ENCODE results near the gene GNAL. TPM values are rescaled to one million over a fixed set of nuclear protein-coding genes. Genes with fewer than 3 reads are reported as not detected.

Gene GNAL
- total RNA-seq, 4 donors from 2014 or later: 13.3 to 22.0 (median 19.9) TPM

DNA sequence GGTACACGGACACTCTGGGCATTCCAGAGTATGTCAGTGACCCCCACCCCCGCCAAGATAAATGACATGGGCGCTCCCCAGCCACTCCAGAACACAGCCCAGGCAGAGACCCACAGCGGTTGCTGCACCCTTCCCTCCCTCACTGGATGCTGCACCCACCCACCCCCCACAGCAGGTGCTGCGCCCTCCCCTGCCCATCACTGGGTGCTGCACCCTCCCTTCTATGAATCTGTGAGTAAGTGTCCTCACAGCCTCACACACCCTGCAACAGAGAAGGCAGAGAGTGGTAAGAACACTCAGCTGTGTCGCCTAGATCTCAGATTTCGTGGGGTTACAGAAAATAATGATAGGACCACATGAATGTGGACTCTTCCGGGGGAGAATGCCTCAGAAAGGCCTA lies 185.6 kb downstream of the GNAL start:
- no peaks in the 10 kb centered on the region for H3K27me3 ChIP-seq
- no peak overlapping the region for H3K4me3 ChIP-seq
- WGBS: 82% methylated on average over 4 of the region's 8 CpGs
- no peaks in the 10 kb centered on the region for H3K9me3 ChIP-seq
- H3K36me3 ChIP-seq: peaks cover 0 to 67% (median 4%) of the 10 kb centered on the region in 4 donors
- H3K27ac ChIP-seq (replicated peaks in 1 of 4): no peak overlapping the region
- TF ChIP-seq EP300 (IDR thresholded peaks at IDR 0.05) (no peak), POLR2AphosphoS5 (IDR thresholded peaks at IDR 0.05) (no peak), POLR2A (IDR thresholded peaks at IDR 0.05; ENCODE audit: low read depth) (no peak)
- DNase-seq (ENCODE audit: extremely low spot score): no peak
- intact Hi-C loops (cut with DNase I): no loop called here
- H3K4me1 ChIP-seq: peaks cover 0 to 3% (median 0%) of the 10 kb centered on the region in 4 donors

DNA sequence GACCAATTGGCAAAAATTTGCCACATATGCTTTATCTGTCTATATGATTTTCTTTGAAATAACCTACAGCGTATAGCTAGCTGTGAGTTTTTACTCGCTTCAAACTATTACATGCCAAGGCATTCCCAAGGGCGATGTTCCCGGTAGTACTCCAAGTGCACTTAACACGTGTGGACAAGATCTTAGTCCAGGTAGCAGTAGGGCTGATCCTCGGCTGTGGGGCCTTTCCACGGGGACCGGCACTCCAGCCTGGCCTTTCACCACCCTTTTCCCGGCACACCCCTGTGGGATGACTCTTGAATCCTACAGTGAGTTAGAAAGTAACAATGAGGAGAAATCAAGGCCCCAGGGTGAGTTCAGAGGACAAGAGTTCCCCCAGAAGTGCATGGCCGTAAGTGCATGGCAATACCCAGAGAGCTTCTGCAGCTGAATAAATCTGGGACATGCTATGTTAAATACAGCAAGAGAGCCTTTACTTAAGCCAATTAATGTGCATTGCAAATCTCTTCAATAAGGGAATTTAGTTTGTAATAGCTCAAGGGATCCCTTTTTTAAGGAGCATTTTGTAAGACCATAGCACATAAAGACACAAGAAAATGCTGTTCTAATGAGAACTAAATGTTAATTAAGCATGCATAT lies 188.6 kb downstream of the GNAL start:
- WGBS: 93% methylated on average over 10 of the region's 10 CpGs

DNA sequence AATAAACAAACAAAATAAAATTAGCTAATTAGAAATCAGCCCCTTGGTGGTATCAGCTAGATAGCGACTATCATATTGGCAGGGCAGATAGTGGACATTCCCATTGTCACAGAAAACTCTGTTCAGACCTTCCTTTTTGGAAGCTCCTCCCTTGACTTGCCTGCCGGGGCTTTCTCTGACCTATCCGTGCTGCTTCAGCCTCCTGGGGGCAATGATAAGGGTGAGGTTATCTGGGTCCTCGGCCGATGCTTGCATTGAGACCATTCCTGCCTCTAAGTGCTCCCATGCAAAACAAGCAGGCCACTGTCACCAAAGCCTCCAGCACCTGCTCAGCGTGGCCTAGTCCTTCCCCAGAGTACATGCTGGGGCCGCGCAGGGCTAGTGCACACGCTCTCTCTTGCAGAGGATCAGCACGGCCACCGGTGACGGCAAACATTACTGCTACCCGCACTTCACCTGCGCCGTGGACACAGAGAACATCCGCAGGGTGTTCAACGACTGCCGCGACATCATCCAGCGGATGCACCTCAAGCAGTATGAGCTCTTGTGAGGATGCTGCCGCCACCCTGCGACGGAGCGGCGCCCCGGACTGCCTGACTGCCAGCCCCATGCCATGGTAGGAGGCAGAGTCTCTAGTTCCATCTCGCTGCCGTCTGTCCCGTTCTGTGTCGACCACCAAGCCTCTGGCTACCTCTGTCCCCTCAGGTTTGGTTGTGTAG lies 191.7 kb downstream of the GNAL start:
- no peak overlapping the region for H3K4me3 ChIP-seq
- intact Hi-C loops (cut with DNase I): no loop called here
- H3K27ac ChIP-seq (replicated peaks in 1 of 4): no peak overlapping the region
- peaks cover 18 to 86% (median 39%) of the 10 kb centered on the region in 4 donors for H3K36me3 ChIP-seq
- no peaks in the 10 kb centered on the region for H3K4me1 ChIP-seq
- H3K9me3 ChIP-seq: no peaks in the 10 kb centered on the region
- WGBS: 95% methylated on average over 30 of the region's 30 CpGs
- no peaks in the 10 kb centered on the region for H3K27me3 ChIP-seq
- TF ChIP-seq CTCF (IDR thresholded peaks at IDR 0.05): no peak
- no peak for TF ChIP-seq POLR2AphosphoS5 (IDR thresholded peaks at IDR 0.05)
- no peak for TF ChIP-seq EP300 (IDR thresholded peaks at IDR 0.05)
- TF ChIP-seq POLR2A (IDR thresholded peaks at IDR 0.05; ENCODE audit: low read depth): no peak
- DNase-seq (ENCODE audit: extremely low spot score): no peak

More for the DNA sequence above, 188.6 kb downstream of the GNAL start:
- peaks cover 0 to 3% (median 0%) of the 10 kb centered on the region in 4 donors for H3K4me1 ChIP-seq
- H3K9me3 ChIP-seq: no peaks in the 10 kb centered on the region
- intact Hi-C loops (cut with DNase I): no loop called here
- H3K36me3 ChIP-seq: peaks cover 12 to 87% (median 17%) of the 10 kb centered on the region in 4 donors
- H3K27me3 ChIP-seq: no peaks in the 10 kb centered on the region
- no peak overlapping the region for H3K27ac ChIP-seq (replicated peaks in 1 of 4)
- TF ChIP-seq POLR2AphosphoS5 (IDR thresholded peaks at IDR 0.05) (no peak), CTCF (IDR thresholded peaks at IDR 0.05) (no peak), POLR2A (IDR thresholded peaks at IDR 0.05; ENCODE audit: low read depth) (no peak), EP300 (IDR thresholded peaks at IDR 0.05) (no peak)
- H3K4me3 ChIP-seq: no peak overlapping the region
- DNase-seq (ENCODE audit: extremely low spot score): no peak

GRCh38 chr18:11882636-11883035 lies 193.6 kb downstream of the GNAL start:
- Histone ChIP-seq H3K4me3 (no peak overlapping the region), H3K9me3 (no peaks in the 10 kb centered on the region), H3K27ac (replicated peaks in 1 of 4) (no peak overlapping the region), H3K36me3 (peaks cover 29 to 86% (median 53%) of the 10 kb centered on the region in 4 donors), H3K4me1 (no peaks in the 10 kb centered on the region), H3K27me3 (no peaks in the 10 kb centered on the region)
- intact Hi-C loops (cut with DNase I): no loop called here
- TF ChIP-seq POLR2A (IDR thresholded peaks at IDR 0.05; ENCODE audit: low read depth) (no peak), EP300 (IDR thresholded peaks at IDR 0.05) (no peak), POLR2AphosphoS5 (IDR thresholded peaks at IDR 0.05) (no peak), CTCF (IDR thresholded peaks at IDR 0.05) (no peak)
- DNase-seq (ENCODE audit: extremely low spot score): no peak
- WGBS: 79% methylated on average over 4 of the region's 4 CpGs

DNA sequence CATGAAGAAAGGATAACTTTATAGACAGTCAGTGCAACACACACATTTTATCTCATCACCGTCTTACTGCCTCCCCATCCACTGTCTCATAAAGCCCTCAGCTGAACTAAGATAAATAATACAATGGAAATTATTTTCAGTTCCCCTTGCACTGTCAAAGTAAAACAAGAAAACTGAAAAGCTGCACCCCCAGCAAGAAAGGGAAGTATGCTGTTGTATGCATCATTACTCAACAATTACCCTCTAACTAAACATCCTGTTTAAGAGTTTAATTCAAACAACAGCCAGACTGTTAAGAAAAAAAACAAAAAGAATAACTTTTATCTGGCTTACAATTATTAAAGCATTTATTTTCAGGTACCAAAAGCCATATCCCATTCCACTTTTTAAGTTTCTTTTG lies 194.1 kb downstream of the GNAL start:
- H3K9me3 ChIP-seq: no peaks in the 10 kb centered on the region
- H3K36me3 ChIP-seq: peaks cover 34 to 86% (median 58%) of the 10 kb centered on the region in 4 donors
- no peak for DNase-seq (ENCODE audit: extremely low spot score)
- TF ChIP-seq EP300 (IDR thresholded peaks at IDR 0.05) (no peak), POLR2A (IDR thresholded peaks at IDR 0.05; ENCODE audit: low read depth) (no peak), CTCF (IDR thresholded peaks at IDR 0.05) (no peak), POLR2AphosphoS5 (IDR thresholded peaks at IDR 0.05) (no peak)
- H3K27ac ChIP-seq (replicated peaks in 1 of 4): no peak overlapping the region
- intact Hi-C loops (cut with DNase I): no loop called here
- 59% methylated on average over 1 of the region's 1 CpG for WGBS
- H3K4me1 ChIP-seq: no peaks in the 10 kb centered on the region
- H3K4me3 ChIP-seq: no peak overlapping the region
- H3K27me3 ChIP-seq: no peaks in the 10 kb centered on the region
